Measurements from ENCODE around the gene C4orf50. TPM values are rescaled to one million over a fixed set of nuclear protein-coding genes. Genes with fewer than 3 reads are reported as not detected.

Gene C4orf50
- total and polyA plus RNA-seq, 2 of the 13 experiments (the other 11 are each of a cell fraction or from before 2014, with no cell fraction given), result not detected

- no peaks in the 10 kb centered on the region for H4K20me1 ChIP-seq (ENCODE audit: insufficient read depth, low read length)
- CTCF ChIA-PET (ENCODE audit: low intra/inter-chr PET ratio, low total read pairs), result no interaction called here
- ATAC-seq, result no peak
Measured at GRCh38 chr4:6031846-6032245, 13.6 kb upstream of the C4orf50 start.

More at GRCh38 chr4:6031846-6032245, 13.6 kb upstream of the C4orf50 start:
- DNase-seq (ENCODE audit: low spot score), result no peak
- Histone ChIP-seq H3K4me1 (ENCODE audit: insufficient read depth, low read length) (no peaks in the 10 kb centered on the region), H3K9me3 (ENCODE audit: low read length) (no peaks in the 10 kb centered on the region), H3K79me2 (ENCODE audit: insufficient read depth, low read length) (no peaks in the 10 kb centered on the region), H2AFZ (ENCODE audit: low read length) (no peak overlapping the region), H3K36me3 (replicated peaks in 1 of 2; ENCODE audit: control insufficient read depth in 1 of 2, insufficient read depth in 2 of 2, low read length in 2 of 2) (no peaks in the 10 kb centered on the region), H3K4me3 (replicated peaks in 1 of 3; ENCODE audit: insufficient read depth in 1 of 3, low read depth in 2 of 3, low read length in 3 of 3) (no peak overlapping the region), H3K4me2 (ENCODE audit: low read depth, low read length) (no peak overlapping the region), H3K27ac (ENCODE audit: extremely low read length, insufficient read depth, low read length) (no peak overlapping the region), H3K27me3 (ENCODE audit: control insufficient read depth in 1 of 2, insufficient read depth in 2 of 2, low read length in 2 of 2) (peaks cover 4 to 39% of the 10 kb centered on the region in 2 experiments), H3K9ac (ENCODE audit: insufficient read depth, low read depth, low read length) (no peak overlapping the region)
- WGBS (ENCODE audit: low lambda C conversion rate), result 0% methylated on average over 3 of the region's 5 CpGs
- in situ Hi-C loops (cut with HindIII; ENCODE audit: extremely low pct_ligation_motif_present, low pct_unique_long_range_greater_than_20kb) (no loop called here), intact Hi-C loops (cut with micrococcal nuclease; ENCODE audit: unreplicated experiment) (no loop called here)
- POLR2A ChIA-PET, result no interaction called here
- no peak for FAIRE-seq
- BruUV-seq (replicated peaks), result no TSS peak
- no peak for TF ChIP-seq HIVEP1 (CRISPR knock-in tag; IDR thresholded peaks at IDR 0.05)
- no peak for TF ChIP-seq HBP1 (CRISPR knock-in tag; IDR thresholded peaks at IDR 0.05; ENCODE audit: low read depth)
- no peak for TF ChIP-seq KDM2A (CRISPR knock-in tag; IDR thresholded peaks at IDR 0.05; ENCODE audit: borderline replicate concordance, low read depth)
- no peak for TF ChIP-seq ZNF687 (CRISPR knock-in tag; IDR thresholded peaks at IDR 0.05)
- TF ChIP-seq FOXK2 (IDR thresholded peaks at IDR 0.05), result no peak
- no peak for TF ChIP-seq CSRNP2 (CRISPR knock-in tag; conservative IDR thresholded peaks at IDR 0.05; ENCODE audit: low read depth)
- TF ChIP-seq HOXA5 (CRISPR knock-in tag; IDR thresholded peaks at IDR 0.05), result no peak

Measured in HepG2 (cell line).